Choroid plexus epithelial cell (primary cell): Measurements from ENCODE around the gene EYS.
A peak's percentile ranks its signal among the peaks of the same experiment; 100 is the strongest.

ENCODE experiments used
- DNase-seq: peaks from one replicate; pipeline ENCODE4 v3.0.0-alpha.2; 2010; ENCODE audit warnings: low read depth
- H3K4me3 ChIP-seq: 2 replicates; pipeline ENCODE4 v1.5.1; 2011; ENCODE audit warnings: low read depth, mild to moderate bottlenecking, control low read depth, low read length, moderate library complexity
- TF ChIP-seq, protein P1 (sequence below): conservative IDR thresholded peaks from 2 replicates; pipeline ENCODE4 v1.5.1; 2011; ENCODE audit warnings: low read depth, mild to moderate bottlenecking, control low read depth, inconsistent platforms, low read length, moderate library complexity

The EYS gene

DNA sequence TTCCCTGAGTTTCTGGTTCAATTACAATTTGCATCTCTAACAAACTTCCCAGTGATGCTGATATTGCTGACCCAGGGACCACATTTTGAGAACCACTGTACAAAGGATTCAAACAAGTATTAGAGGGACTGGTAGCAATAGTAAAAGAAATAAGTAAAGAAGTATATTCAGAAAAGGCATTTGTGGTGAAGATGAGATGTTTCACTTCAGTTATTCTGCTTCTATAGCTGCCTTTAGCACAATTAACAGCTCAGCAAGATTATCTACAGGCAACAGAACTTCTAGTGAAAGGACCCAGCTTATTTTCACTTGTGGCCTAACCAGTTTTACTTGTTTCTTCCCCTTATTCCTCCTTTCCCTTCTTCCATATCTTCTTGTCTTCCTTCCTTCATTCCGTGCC lies 1922.0 kb downstream of the EYS start:
- DNase-seq = no peak
- TF ChIP-seq, protein P1, sequence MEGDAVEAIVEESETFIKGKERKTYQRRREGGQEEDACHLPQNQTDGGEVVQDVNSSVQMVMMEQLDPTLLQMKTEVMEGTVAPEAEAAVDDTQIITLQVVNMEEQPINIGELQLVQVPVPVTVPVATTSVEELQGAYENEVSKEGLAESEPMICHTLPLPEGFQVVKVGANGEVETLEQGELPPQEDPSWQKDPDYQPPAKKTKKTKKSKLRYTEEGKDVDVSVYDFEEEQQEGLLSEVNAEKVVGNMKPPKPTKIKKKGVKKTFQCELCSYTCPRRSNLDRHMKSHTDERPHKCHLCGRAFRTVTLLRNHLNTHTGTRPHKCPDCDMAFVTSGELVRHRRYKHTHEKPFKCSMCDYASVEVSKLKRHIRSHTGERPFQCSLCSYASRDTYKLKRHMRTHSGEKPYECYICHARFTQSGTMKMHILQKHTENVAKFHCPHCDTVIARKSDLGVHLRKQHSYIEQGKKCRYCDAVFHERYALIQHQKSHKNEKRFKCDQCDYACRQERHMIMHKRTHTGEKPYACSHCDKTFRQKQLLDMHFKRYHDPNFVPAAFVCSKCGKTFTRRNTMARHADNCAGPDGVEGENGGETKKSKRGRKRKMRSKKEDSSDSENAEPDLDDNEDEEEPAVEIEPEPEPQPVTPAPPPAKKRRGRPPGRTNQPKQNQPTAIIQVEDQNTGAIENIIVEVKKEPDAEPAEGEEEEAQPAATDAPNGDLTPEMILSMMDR = no peak
- no peak overlapping the region for H3K4me3 ChIP-seq

DNA sequence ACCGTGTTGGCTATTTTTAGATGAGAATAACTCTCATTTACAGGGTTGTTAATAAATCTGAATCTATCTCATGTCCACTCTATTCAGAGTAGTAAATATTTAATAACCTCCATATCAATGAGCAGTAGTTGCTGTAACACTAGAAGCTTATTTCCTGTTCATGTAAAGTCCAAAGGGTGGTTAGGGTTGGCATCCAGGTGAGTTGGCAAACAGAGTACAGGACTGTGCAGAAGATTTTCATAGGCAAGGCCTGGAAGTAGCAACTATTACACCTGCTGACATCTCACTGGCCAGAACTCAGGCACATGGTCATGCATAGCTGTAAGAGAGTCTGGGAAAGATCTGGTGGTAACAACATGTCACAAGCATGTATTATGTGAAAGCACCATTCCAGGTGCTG lies 1923.9 kb downstream of the EYS start:
- DNase-seq = no peak
- TF ChIP-seq, protein P1 = no peak
- no peak overlapping the region for H3K4me3 ChIP-seq

- no peak overlapping the region for H3K4me3 ChIP-seq
- DNase-seq = no peak
- TF ChIP-seq, protein P1 = no peak
Measured at GRCh38 chr6:63774961-63775360, 1932.1 kb downstream of the EYS start.

DNA sequence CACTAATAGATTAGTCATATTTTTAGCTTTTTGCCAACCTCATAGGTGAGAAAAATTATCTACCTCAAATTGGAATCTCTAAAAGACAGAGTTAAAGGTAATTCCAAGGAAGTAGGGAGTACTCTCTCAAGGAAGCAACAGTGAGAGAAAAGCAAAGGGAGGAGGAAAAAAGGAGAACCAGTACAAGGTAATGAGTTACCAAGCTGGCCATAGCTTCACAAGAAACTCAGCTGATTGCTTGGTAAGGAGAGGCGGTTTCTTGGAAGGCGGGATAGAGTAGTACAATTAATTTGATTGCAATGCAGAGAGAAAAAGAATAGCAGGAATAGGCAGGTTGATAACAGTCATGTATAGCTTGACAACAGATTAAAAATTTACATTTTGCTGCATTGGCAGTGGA lies 1933.8 kb downstream of the EYS start:
- DNase-seq = no peak
- H3K4me3 ChIP-seq = no peak overlapping the region
- TF ChIP-seq, protein P1 = no peak

GRCh38 chr6:63765828-63766227 lies 1941.2 kb downstream of the EYS start:
- TF ChIP-seq, protein P1 = no peak

GRCh38 chr6:63764318-63764916 lies 1942.6 kb downstream of the EYS start:
- TF ChIP-seq, protein P1 = peak; percentile 45
- H3K4me3 ChIP-seq = no peak overlapping the region
- peak; percentile 70 for DNase-seq

More at GRCh38 chr6:63765828-63766227, 1941.2 kb downstream of the EYS start:
- DNase-seq = no peak
- no peak overlapping the region for H3K4me3 ChIP-seq

GRCh38 chr6:63760199-63760598 lies 1946.8 kb downstream of the EYS start:
- TF ChIP-seq, protein P1 = no peak
- no peak for DNase-seq
- no peak overlapping the region for H3K4me3 ChIP-seq
